ENCODE measurements around the gene HSF4.

The HSF4 gene

GRCh38 chr16:67202956-67203493 is 38.5 kb downstream of the HSF4 start:
- DNase-seq = no peak

GRCh38 chr16:67204076-67204475 is 39.5 kb downstream of the HSF4 start:
- DNase-seq = no peak

- no peak for DNase-seq
Observed at GRCh38 chr16:67206129-67206837, 41.7 kb downstream of the HSF4 start.

GRCh38 chr16:67206838-67207248 is 42.3 kb downstream of the HSF4 start:
- no peak for DNase-seq

- DNase-seq = no peak
Observed at GRCh38 chr16:67207249-67208091, 42.9 kb downstream of the HSF4 start.

GRCh38 chr16:67208154-67208896 is 43.8 kb downstream of the HSF4 start:
- no peak for DNase-seq

- no peak for DNase-seq
Observed at GRCh38 chr16:67209565-67209964, 45.0 kb downstream of the HSF4 start.

GRCh38 chr16:67210069-67210937 is 45.8 kb downstream of the HSF4 start:
- no peak for DNase-seq

GRCh38 chr16:67211674-67212073 is 47.1 kb downstream of the HSF4 start:
- DNase-seq = no peak

GRCh38 chr16:67212766-67213165 is 48.2 kb downstream of the HSF4 start:
- DNase-seq = no peak

GRCh38 chr16:67213197-67214019 is 48.9 kb downstream of the HSF4 start:
- no peak for DNase-seq

- DNase-seq = no peak
Observed at GRCh38 chr16:67215706-67216105, 51.2 kb downstream of the HSF4 start.

- no peak for DNase-seq
Observed at GRCh38 chr16:67216612-67217490, 52.3 kb downstream of the HSF4 start.
